Hepatocyte (in vitro differentiated cells): ENCODE measurements around the gene XDH. TPM values are rescaled to one million over a fixed set of nuclear protein-coding genes. Genes with fewer than 3 reads are reported as not detected.

Source experiments
- DNase-seq: peaks from one replicate; pipeline ENCODE4 v3.0.0-alpha.2; 2016; ENCODE audit warnings: low spot score
- H2AFZ ChIP-seq: fragments of 200-600 bp; sonication (generic); 2 replicates; pipeline ENCODE4 v1.6.0; 2016; ENCODE audit warnings: antibody characterized with exemption, mild to moderate bottlenecking
- H3K27ac ChIP-seq: fragments of 200-600 bp; sonication (generic); 2 replicates; pipeline ENCODE4 v1.5.1; 2016; ENCODE audit warnings: mild to moderate bottlenecking
- H3K27me3 ChIP-seq: fragments of 200-600 bp; sonication (generic); 2 replicates; pipeline ENCODE4 v1.6.1; 2016
- H3K36me3 ChIP-seq: fragments of 200-600 bp; sonication (generic); replicated peaks from 2 replicates; pipeline ENCODE4 v1.5.1; 2016; ENCODE audit warnings: low read depth; ENCODE audit not compliant: insufficient read depth
- H3K4me1 ChIP-seq: fragments of 200-600 bp; sonication (generic); 2 replicates; pipeline ENCODE4 v1.5.1; 2016; ENCODE audit warnings: mild to moderate bottlenecking, moderate library complexity; ENCODE audit not compliant: insufficient read depth
- H3K4me2 ChIP-seq: fragments of 200-600 bp; sonication (generic); 2 replicates; pipeline ENCODE4 v1.6.0; 2016
- H3K4me3 ChIP-seq: fragments of 200-600 bp; sonication (generic); 2 replicates; pipeline ENCODE4 v1.5.1; 2016; ENCODE audit warnings: mild to moderate bottlenecking
- H3K79me2 ChIP-seq: fragments of 200-600 bp; sonication (generic); 2 replicates; pipeline ENCODE4 v1.6.0; 2017; ENCODE audit warnings: mild to moderate bottlenecking
- H3K9me2 ChIP-seq: fragments of 200-600 bp; sonication (generic); replicated peaks from 2 replicates; pipeline ENCODE4 v1.6.0; 2017; ENCODE audit warnings: mild to moderate bottlenecking; ENCODE audit not compliant: insufficient read depth
- H3K9me3 ChIP-seq: fragments of 200-600 bp; sonication (generic); 2 replicates; pipeline ENCODE4 v1.5.1; 2016; ENCODE audit warnings: low read depth, mild to moderate bottlenecking
- H4K20me1 ChIP-seq: fragments of 200-600 bp; sonication (generic); 2 replicates; pipeline ENCODE4 v1.6.0; 2016; ENCODE audit warnings: mild to moderate bottlenecking; ENCODE audit not compliant: insufficient read depth, poor library complexity, severe bottlenecking
- CTCF ChIP-seq: fragments of 200-600 bp; sonication (generic); IDR thresholded peaks from 2 replicates; pipeline ENCODE4 v1.5.1; 2016; ENCODE audit warnings: antibody characterized with exemption, mild to moderate bottlenecking; ENCODE audit not compliant: poor library complexity
- EZH2 ChIP-seq: fragments of 200-600 bp; sonication (generic); IDR thresholded peaks from 2 replicates; pipeline ENCODE4 v1.6.1; 2016; ENCODE audit warnings: antibody characterized with exemption, mild to moderate bottlenecking, borderline replicate concordance
- EZH2phosphoT487 ChIP-seq: fragments of 200-600 bp; sonication (generic); IDR thresholded peaks from one replicate; pipeline ENCODE4 v1.6.1; 2018; ENCODE audit warnings: antibody characterized with exemption, mild to moderate bottlenecking, low read depth, moderate library complexity; ENCODE audit not compliant: unreplicated experiment, severe bottlenecking
- WGBS: methylation state at CpG from one replicate; pipeline ENCODE4 v1.1.6; 2016; ENCODE audit warnings: low lambda C conversion rate; ENCODE audit errors: missing lambda C conversion rate; 5-methylcytosine and 5-hydroxymethylcytosine counted together
- polyA plus RNA-seq: library from polyadenylated mRNA; unstranded; fragments of >200 nt; fragmentation: Nextera tagmentation; extraction: Ambion mirVana; gene quantifications from 2 replicates; pipeline ENCODE4 v1.2.1, GENCODE V29; 2016
- total RNA-seq: library from RNA; depleted of rRNA; stranded (reverse); fragments of >200 nt; gene quantifications from 2 replicates; pipeline ENCODE4 v1.2.3, GENCODE V29; 2014

The XDH gene
- total and polyA plus RNA-seq, 2 experiments from 2014 or later = 1.6 to 6.7 TPM

GRCh38 chr2:31335921-31336585, 78.5 kb downstream of the XDH start:
- DNase-seq = no peak
- TF ChIP-seq EZH2 = no peak
- TF ChIP-seq EZH2phosphoT487 = no peak
- no peak for TF ChIP-seq CTCF
- H3K4me3 ChIP-seq = no peak overlapping the region
- WGBS = 89% methylated on average over 5 of the region's 5 CpGs
- no peak overlapping the region for H2AFZ ChIP-seq
- H3K4me2 ChIP-seq = no peak overlapping the region
- H3K27ac ChIP-seq = peak overlapping the region; percentile 88
- H3K27me3 ChIP-seq = no peaks in the 10 kb centered on the region
- H4K20me1 ChIP-seq = no peaks in the 10 kb centered on the region
- no peaks in the 10 kb centered on the region for H3K79me2 ChIP-seq
- H3K4me1 ChIP-seq = peaks cover 8% of the 10 kb centered on the region
- no peaks in the 10 kb centered on the region for H3K9me2 ChIP-seq
- H3K36me3 ChIP-seq = no peaks in the 10 kb centered on the region
- no peaks in the 10 kb centered on the region for H3K9me3 ChIP-seq

- Histone ChIP-seq H3K4me2 (no peak overlapping the region), H3K4me3 (no peak overlapping the region), H3K36me3 (no peaks in the 10 kb centered on the region), H3K79me2 (no peaks in the 10 kb centered on the region), H3K27me3 (no peaks in the 10 kb centered on the region), H3K9me2 (no peaks in the 10 kb centered on the region), H4K20me1 (no peaks in the 10 kb centered on the region), H3K27ac (peak overlapping the region; percentile 89), H3K4me1 (peaks cover 8% of the 10 kb centered on the region), H3K9me3 (no peaks in the 10 kb centered on the region), H2AFZ (no peak overlapping the region)
- TF ChIP-seq CTCF (no peak), EZH2phosphoT487 (no peak), EZH2 (no peak)
- peak; percentile 63 for DNase-seq
- WGBS = 63% methylated on average over 5 of the region's 5 CpGs
These were observed 80.1 kb downstream of the XDH start for GRCh38 chr2:31334311-31335026.

- H4K20me1 ChIP-seq = no peaks in the 10 kb centered on the region
- H3K36me3 ChIP-seq = no peaks in the 10 kb centered on the region
- 6% methylated on average over 8 of the region's 8 CpGs for WGBS
- no peak overlapping the region for H2AFZ ChIP-seq
- no peak overlapping the region for H3K4me2 ChIP-seq
- H3K9me2 ChIP-seq = no peaks in the 10 kb centered on the region
- no peaks in the 10 kb centered on the region for H3K9me3 ChIP-seq
- H3K79me2 ChIP-seq = no peaks in the 10 kb centered on the region
- H3K4me3 ChIP-seq = no peak overlapping the region
- peaks cover 8% of the 10 kb centered on the region for H3K4me1 ChIP-seq
- peak; percentile 92 for DNase-seq
- TF ChIP-seq EZH2 (no peak), CTCF (peak; percentile 95), EZH2phosphoT487 (no peak)
- peak overlapping the region; percentile 89 for H3K27ac ChIP-seq
- H3K27me3 ChIP-seq = no peaks in the 10 kb centered on the region
These were observed 80.9 kb downstream of the XDH start for GRCh38 chr2:31333527-31334183.
